ENCODE measurements around the gene PGAM5.

- no peak for TF ChIP-seq CTCF (IDR thresholded peaks at IDR 0.05)
- TF ChIP-seq POLR2A (IDR thresholded peaks at IDR 0.05), result no peak
- TF ChIP-seq EP300 (IDR thresholded peaks at IDR 0.05), result no peak
Measured at GRCh38 chr12:132668191-132669088, 42.2 kb upstream of the PGAM5 start.
